ENCODE data around the gene LCNL1. TPM values are rescaled to one million over a fixed set of nuclear protein-coding genes. Genes with fewer than 3 reads are reported as not detected.
"Not testable (repeated sequence)": the region's sequence is repeated elsewhere in the genome, so short reads cannot be mapped to it uniquely, and the experiment has no call there.

Gene LCNL1
- total RNA-seq, 1 donor from 2014 or later = 0.45 TPM

DNA sequence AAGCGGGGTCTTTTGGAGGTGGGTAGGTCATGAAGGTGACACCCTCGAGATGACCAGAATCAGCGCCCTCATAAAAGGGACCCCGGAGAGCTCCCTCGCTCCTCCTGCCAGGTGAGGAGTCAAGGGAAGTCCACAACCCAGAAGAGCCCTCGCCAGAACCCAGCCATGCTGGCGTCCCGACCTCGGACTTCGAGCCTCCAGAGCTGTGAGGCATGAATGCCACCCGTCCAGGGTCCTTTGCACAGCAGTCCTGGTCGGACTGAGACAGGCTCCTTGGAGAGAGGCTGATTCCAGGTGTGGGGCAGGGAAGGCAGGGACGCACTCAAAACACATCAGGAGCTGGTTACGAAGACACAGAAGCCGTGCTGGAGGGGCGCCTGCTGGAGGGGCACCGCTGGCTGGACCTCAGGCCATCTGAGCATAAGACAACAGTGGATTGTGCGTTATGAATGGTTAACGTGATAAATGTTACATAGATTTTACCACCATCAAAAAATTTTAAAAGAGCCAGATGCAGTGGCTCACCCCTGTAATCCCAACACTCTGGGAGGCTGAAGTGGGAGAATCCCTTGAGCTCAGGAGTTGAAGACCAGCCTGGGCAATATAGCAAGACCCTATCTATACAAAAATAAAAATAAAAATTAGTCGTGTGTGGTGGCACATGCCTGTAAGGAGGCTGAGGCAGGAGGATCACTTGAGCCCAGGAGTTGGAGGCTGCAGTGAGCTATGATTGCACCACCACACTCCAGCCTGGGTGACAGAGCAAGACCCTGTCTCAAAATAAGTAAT is 19.3 kb downstream of the LCNL1 start:
- Histone ChIP-seq H3K9me3 (ENCODE audit: insufficient read depth, low read depth, low read length) (no peaks in the 10 kb centered on the region), H3K36me3 (ENCODE audit: insufficient read depth, low read length) (no peaks in the 10 kb centered on the region), H3K27ac (ENCODE audit: low read depth, low read length) (no peak overlapping the region), H3K27me3 (ENCODE audit: insufficient read depth, low read length) (no peaks in the 10 kb centered on the region), H3K79me2 (ENCODE audit: insufficient read depth, low read length) (no peaks in the 10 kb centered on the region), H3K4me1 (ENCODE audit: insufficient read depth, low read length) (peaks cover 21% of the 10 kb centered on the region), H3K4me2 (ENCODE audit: low read length) (no peak overlapping the region), H3K9ac (ENCODE audit: low read length) (no peak overlapping the region), H3K4me3 (ENCODE audit: insufficient read depth, low read depth, low read length) (no peak overlapping the region), H2AFZ (ENCODE audit: low read depth, low read length) (no peak overlapping the region), H4K20me1 (ENCODE audit: insufficient read depth, low read length) (no peaks in the 10 kb centered on the region)
- H3K36me3 Mint-ChIP-seq (ENCODE audit: low read depth, unreplicated experiment) = no peaks in the 10 kb centered on the region
- H3K4me3 Mint-ChIP-seq (ENCODE audit: unreplicated experiment) = no peak overlapping the region
- H3K9me3 Mint-ChIP-seq (ENCODE audit: unreplicated experiment) = no peaks in the 10 kb centered on the region
- no peaks in the 10 kb centered on the region for H3K27me3 Mint-ChIP-seq (ENCODE audit: low read depth, unreplicated experiment)
- DNase-seq (ENCODE audit: low read depth) (no peak), FAIRE-seq (no peak)
- no peak for TF ChIP-seq CTCF (IDR thresholded peaks at IDR 0.05; ENCODE audit: insufficient read depth, low read depth, low read length)
- no peak for TF ChIP-seq EZH2 (IDR thresholded peaks at IDR 0.05; ENCODE audit: insufficient read depth, low read length)
- H3K27ac Mint-ChIP-seq (ENCODE audit: unreplicated experiment) = no peak overlapping the region
- H3K4me1 Mint-ChIP-seq (ENCODE audit: low read depth, unreplicated experiment) = peaks cover 11% of the 10 kb centered on the region

- no peaks in the 10 kb centered on the region for H3K27me3 Mint-ChIP-seq (ENCODE audit: low read depth, unreplicated experiment)
- no peak overlapping the region for H3K4me3 Mint-ChIP-seq (ENCODE audit: unreplicated experiment)
- H3K4me2 ChIP-seq (ENCODE audit: low read length) = no peak overlapping the region
- peaks cover 15% of the 10 kb centered on the region for H3K4me1 ChIP-seq (ENCODE audit: insufficient read depth, low read length)
- no peak overlapping the region for H2AFZ ChIP-seq (ENCODE audit: low read depth, low read length)
- TF ChIP-seq EZH2 (IDR thresholded peaks at IDR 0.05; ENCODE audit: insufficient read depth, low read length) (no peak), CTCF (IDR thresholded peaks at IDR 0.05; ENCODE audit: insufficient read depth, low read depth, low read length) (no peak)
- H3K36me3 ChIP-seq (ENCODE audit: insufficient read depth, low read length) = no peaks in the 10 kb centered on the region
- H3K79me2 ChIP-seq (ENCODE audit: insufficient read depth, low read length) = no peaks in the 10 kb centered on the region
- no peaks in the 10 kb centered on the region for H3K9me3 Mint-ChIP-seq (ENCODE audit: unreplicated experiment)
- no peak overlapping the region for H3K27ac Mint-ChIP-seq (ENCODE audit: unreplicated experiment)
- H3K4me3 ChIP-seq (ENCODE audit: insufficient read depth, low read depth, low read length) = no peak overlapping the region
- H3K4me1 Mint-ChIP-seq (ENCODE audit: low read depth, unreplicated experiment) = peaks cover 11% of the 10 kb centered on the region
- H3K9me3 ChIP-seq (ENCODE audit: insufficient read depth, low read depth, low read length) = no peaks in the 10 kb centered on the region
- no peak overlapping the region for H3K27ac ChIP-seq (ENCODE audit: low read depth, low read length)
- H3K27me3 ChIP-seq (ENCODE audit: insufficient read depth, low read length) = no peaks in the 10 kb centered on the region
- H4K20me1 ChIP-seq (ENCODE audit: insufficient read depth, low read length) = no peaks in the 10 kb centered on the region
- no peak for FAIRE-seq
- no peak overlapping the region for H3K9ac ChIP-seq (ENCODE audit: low read length)
- H3K36me3 Mint-ChIP-seq (ENCODE audit: low read depth, unreplicated experiment) = no peaks in the 10 kb centered on the region
- DNase-seq (ENCODE audit: low read depth) = no peak
Measured at GRCh38 chr9:137002646-137003041, 19.9 kb downstream of the LCNL1 start.

DNA sequence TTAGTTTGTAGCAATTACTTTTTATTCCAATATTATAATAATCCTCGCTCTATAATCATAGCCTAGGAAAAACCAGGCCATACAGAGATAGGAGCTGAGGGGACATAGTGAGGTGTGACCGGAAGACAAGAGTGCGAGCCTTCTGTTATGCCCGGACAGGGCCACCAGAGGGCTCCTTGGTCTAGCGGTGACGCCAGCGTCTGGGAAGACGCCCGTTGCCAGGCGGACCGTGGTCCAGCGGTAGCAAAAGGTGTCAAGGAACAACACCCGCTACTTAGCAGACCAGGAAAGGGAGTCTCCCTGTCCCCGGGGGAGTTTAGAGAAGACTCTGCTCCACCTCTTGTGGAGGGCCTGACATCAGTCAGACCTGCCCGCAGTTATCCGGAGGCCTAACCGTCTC is 21.5 kb downstream of the LCNL1 start:
- H3K36me3 Mint-ChIP-seq (ENCODE audit: low read depth, unreplicated experiment); H3K27me3 Mint-ChIP-seq (ENCODE audit: low read depth, unreplicated experiment); H3K79me2 ChIP-seq (ENCODE audit: insufficient read depth, low read length); H3K4me3 Mint-ChIP-seq (ENCODE audit: unreplicated experiment); H3K9me3 Mint-ChIP-seq (ENCODE audit: unreplicated experiment); H2AFZ ChIP-seq (ENCODE audit: low read depth, low read length); H3K4me1 Mint-ChIP-seq (ENCODE audit: low read depth, unreplicated experiment); H4K20me1 ChIP-seq (ENCODE audit: insufficient read depth, low read length); DNase-seq (ENCODE audit: low read depth); H3K27me3 ChIP-seq (ENCODE audit: insufficient read depth, low read length); H3K36me3 ChIP-seq (ENCODE audit: insufficient read depth, low read length); H3K4me1 ChIP-seq (ENCODE audit: insufficient read depth, low read length); FAIRE-seq; H3K4me2 ChIP-seq (ENCODE audit: low read length); H3K4me3 ChIP-seq (ENCODE audit: insufficient read depth, low read depth, low read length); H3K9me3 ChIP-seq (ENCODE audit: insufficient read depth, low read depth, low read length); H3K27ac Mint-ChIP-seq (ENCODE audit: unreplicated experiment); H3K9ac ChIP-seq (ENCODE audit: low read length); H3K27ac ChIP-seq (ENCODE audit: low read depth, low read length): not testable (repeated sequence)
- TF ChIP-seq CTCF (IDR thresholded peaks at IDR 0.05; ENCODE audit: insufficient read depth, low read depth, low read length) = peak; percentile 4

Measured in astrocyte (in vitro differentiated cells and primary cell).